ENCODE data around the gene SLC16A3.

DNA sequence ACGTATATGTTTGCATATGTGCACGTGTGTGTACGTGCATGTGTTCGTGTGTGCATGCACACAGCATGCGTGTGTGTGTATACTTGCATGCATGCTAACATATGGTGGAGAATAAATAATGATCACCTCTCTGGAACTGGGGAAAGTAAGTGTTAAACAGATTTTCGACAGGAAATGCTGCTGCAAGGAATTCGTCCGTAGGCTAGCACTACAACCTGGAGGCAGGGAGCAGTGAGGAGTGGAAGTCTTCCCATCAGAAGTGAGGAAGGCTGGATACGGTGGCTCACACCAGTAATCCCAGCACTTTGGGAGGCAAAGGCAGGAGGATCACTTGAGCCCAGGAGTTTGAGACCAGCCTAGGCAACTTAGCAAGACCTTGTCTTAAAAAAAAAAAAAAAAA is 49.5 kb downstream of the SLC16A3 start:
- no peak for TF ChIP-seq CTCF (IDR thresholded peaks at IDR 0.05; ENCODE audit: low read depth, low read length)
- TF ChIP-seq EZH2phosphoT487 (IDR thresholded peaks at IDR 0.05; ENCODE audit: low read depth) = no peak

Data from OCI-LY3 (cell line).